ENCODE measurements around the gene TIPARP. TPM values are rescaled to one million over a fixed set of nuclear protein-coding genes. Genes with fewer than 3 reads are reported as not detected.

Gene TIPARP
- total RNA-seq, 1 experiment from 2014 or later = 22.1 TPM

GRCh38 chr3:156670077-156670476 is 4.3 kb upstream of the TIPARP start:
- BruUV-seq (replicated peaks) = no TSS peak
- H3K36me3 ChIP-seq (ENCODE audit: control insufficient read depth, insufficient read depth, low read length) = no peaks in the 10 kb centered on the region; the same call in 1 of the 2 replicates
- in situ Hi-C loops (cut with HindIII; ENCODE audit: low pct_unique_long_range_greater_than_20kb, low sequenced_read_pairs) = no loop called here
- no peaks in the 10 kb centered on the region for H3K9me3 ChIP-seq (ENCODE audit: control insufficient read depth, insufficient read depth, low read depth, low read length)
- TF ChIP-seq TCF7L2 (IDR thresholded peaks at IDR 0.05; ENCODE audit: low read depth, low read length) (no peak), SIN3A (IDR thresholded peaks at IDR 0.05; ENCODE audit: borderline replicate concordance, insufficient read depth, low read depth, low read length) (no peak), POLR2AphosphoS5 (IDR thresholded peaks at IDR 0.05; ENCODE audit: low read depth, low read length) (no peak)
- TF ChIP-seq, protein P1, sequence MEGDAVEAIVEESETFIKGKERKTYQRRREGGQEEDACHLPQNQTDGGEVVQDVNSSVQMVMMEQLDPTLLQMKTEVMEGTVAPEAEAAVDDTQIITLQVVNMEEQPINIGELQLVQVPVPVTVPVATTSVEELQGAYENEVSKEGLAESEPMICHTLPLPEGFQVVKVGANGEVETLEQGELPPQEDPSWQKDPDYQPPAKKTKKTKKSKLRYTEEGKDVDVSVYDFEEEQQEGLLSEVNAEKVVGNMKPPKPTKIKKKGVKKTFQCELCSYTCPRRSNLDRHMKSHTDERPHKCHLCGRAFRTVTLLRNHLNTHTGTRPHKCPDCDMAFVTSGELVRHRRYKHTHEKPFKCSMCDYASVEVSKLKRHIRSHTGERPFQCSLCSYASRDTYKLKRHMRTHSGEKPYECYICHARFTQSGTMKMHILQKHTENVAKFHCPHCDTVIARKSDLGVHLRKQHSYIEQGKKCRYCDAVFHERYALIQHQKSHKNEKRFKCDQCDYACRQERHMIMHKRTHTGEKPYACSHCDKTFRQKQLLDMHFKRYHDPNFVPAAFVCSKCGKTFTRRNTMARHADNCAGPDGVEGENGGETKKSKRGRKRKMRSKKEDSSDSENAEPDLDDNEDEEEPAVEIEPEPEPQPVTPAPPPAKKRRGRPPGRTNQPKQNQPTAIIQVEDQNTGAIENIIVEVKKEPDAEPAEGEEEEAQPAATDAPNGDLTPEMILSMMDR (IDR thresholded peaks at IDR 0.05) = no peak
- TF ChIP-seq, protein P2, sequence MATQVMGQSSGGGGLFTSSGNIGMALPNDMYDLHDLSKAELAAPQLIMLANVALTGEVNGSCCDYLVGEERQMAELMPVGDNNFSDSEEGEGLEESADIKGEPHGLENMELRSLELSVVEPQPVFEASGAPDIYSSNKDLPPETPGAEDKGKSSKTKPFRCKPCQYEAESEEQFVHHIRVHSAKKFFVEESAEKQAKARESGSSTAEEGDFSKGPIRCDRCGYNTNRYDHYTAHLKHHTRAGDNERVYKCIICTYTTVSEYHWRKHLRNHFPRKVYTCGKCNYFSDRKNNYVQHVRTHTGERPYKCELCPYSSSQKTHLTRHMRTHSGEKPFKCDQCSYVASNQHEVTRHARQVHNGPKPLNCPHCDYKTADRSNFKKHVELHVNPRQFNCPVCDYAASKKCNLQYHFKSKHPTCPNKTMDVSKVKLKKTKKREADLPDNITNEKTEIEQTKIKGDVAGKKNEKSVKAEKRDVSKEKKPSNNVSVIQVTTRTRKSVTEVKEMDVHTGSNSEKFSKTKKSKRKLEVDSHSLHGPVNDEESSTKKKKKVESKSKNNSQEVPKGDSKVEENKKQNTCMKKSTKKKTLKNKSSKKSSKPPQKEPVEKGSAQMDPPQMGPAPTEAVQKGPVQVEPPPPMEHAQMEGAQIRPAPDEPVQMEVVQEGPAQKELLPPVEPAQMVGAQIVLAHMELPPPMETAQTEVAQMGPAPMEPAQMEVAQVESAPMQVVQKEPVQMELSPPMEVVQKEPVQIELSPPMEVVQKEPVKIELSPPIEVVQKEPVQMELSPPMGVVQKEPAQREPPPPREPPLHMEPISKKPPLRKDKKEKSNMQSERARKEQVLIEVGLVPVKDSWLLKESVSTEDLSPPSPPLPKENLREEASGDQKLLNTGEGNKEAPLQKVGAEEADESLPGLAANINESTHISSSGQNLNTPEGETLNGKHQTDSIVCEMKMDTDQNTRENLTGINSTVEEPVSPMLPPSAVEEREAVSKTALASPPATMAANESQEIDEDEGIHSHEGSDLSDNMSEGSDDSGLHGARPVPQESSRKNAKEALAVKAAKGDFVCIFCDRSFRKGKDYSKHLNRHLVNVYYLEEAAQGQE (IDR thresholded peaks at IDR 0.05; ENCODE audit: insufficient read depth in 1 of 2, low read depth in 2 of 2, low read length in 1 of 2) = no peak
- CTCF ChIA-PET = no interaction called here
- no peak overlapping the region for H3K27ac ChIP-seq (ENCODE audit: low read length)
- intact Hi-C loops (cut with micrococcal nuclease; ENCODE audit: unreplicated experiment) = loop anchor here (5.0 kb wide), 2 partner anchors 113 to 457 kb away; partner anchors contain the start of gene SSR3
- no peak overlapping the region for H3K4me3 ChIP-seq (ENCODE audit: low read depth in 2 of 2, low read length in 2 of 2)
- POLR2A ChIA-PET = interaction anchor here (0.6 kb wide), 1 partner anchor 252 kb away, joined by 5 read pairs; no protein-coding TSS in a partner anchor
- DNase-seq (ENCODE audit: low read depth, low spot score) (no peak), ATAC-seq (no peak)
- H3K27me3 ChIP-seq (ENCODE audit: control insufficient read depth, insufficient read depth, low read length) = no peaks in the 10 kb centered on the region
- peaks cover 5% of the 10 kb centered on the region; the same call in 1 of the 2 replicates for H3K4me1 ChIP-seq (ENCODE audit: control insufficient read depth, insufficient read depth, low read length)

- in situ Hi-C loops (cut with HindIII; ENCODE audit: low pct_unique_long_range_greater_than_20kb, low sequenced_read_pairs) (no loop called here), intact Hi-C loops (cut with micrococcal nuclease; ENCODE audit: unreplicated experiment) (loop anchor here (5.0 kb wide), 2 partner anchors 113 to 457 kb away; partner anchors contain the start of gene SSR3)
- ChIA-PET CTCF (interaction anchor here (0.6 kb wide), 1 partner anchor 354 kb away, joined by 3 read pairs; no protein-coding TSS in a partner anchor), POLR2A (interaction anchor here (1.1 kb wide), 1 partner anchor 486 kb away, joined by 3 read pairs; no protein-coding TSS in a partner anchor)
- H3K27ac ChIP-seq (ENCODE audit: low read length) = no peak overlapping the region
- H3K9me3 ChIP-seq (ENCODE audit: control insufficient read depth, insufficient read depth, low read depth, low read length) = no peaks in the 10 kb centered on the region
- ATAC-seq (no peak), DNase-seq (ENCODE audit: low read depth, low spot score) (no peak)
- no TSS peak for BruUV-seq (replicated peaks)
- H3K36me3 ChIP-seq (ENCODE audit: control insufficient read depth, insufficient read depth, low read length) = no peaks in the 10 kb centered on the region; the same call in 1 of the 2 replicates
- no peak for TF ChIP-seq SIN3A (IDR thresholded peaks at IDR 0.05; ENCODE audit: borderline replicate concordance, insufficient read depth, low read depth, low read length)
- TF ChIP-seq, protein P1 (IDR thresholded peaks at IDR 0.05) = no peak
- TF ChIP-seq, protein P2 (IDR thresholded peaks at IDR 0.05; ENCODE audit: insufficient read depth in 1 of 2, low read depth in 2 of 2, low read length in 1 of 2) = no peak
- TF ChIP-seq POLR2AphosphoS5 (IDR thresholded peaks at IDR 0.05; ENCODE audit: low read depth, low read length) = no peak
- no peak for TF ChIP-seq TCF7L2 (IDR thresholded peaks at IDR 0.05; ENCODE audit: low read depth, low read length)
- peaks cover 5% of the 10 kb centered on the region; the same call in 1 of the 2 replicates for H3K4me1 ChIP-seq (ENCODE audit: control insufficient read depth, insufficient read depth, low read length)
- H3K27me3 ChIP-seq (ENCODE audit: control insufficient read depth, insufficient read depth, low read length) = no peaks in the 10 kb centered on the region
- H3K4me3 ChIP-seq (ENCODE audit: low read depth in 2 of 2, low read length in 2 of 2) = no peak overlapping the region
These were observed 3.7 kb upstream of the TIPARP start for GRCh38 chr3:156670652-156671051.
